Sigmoid colon (tissue), 4 donors: ENCODE results near the gene COL4A2.

Experiments used
- CTCF ChIP-seq, 4 experiments: fragments of 450-650 bp in 3 of 4; fragments of 200-600 bp in 1 of 4; IDR thresholded peaks; one replicate each; pipeline ENCODE4 v1.5.1; 2016 to 2019; ENCODE audit warnings: antibody characterized with exemption in 4 of 4, mild to moderate bottlenecking in 3 of 4, moderate library complexity in 2 of 4
- EP300 ChIP-seq, 4 donors: sonication (generic); formaldehyde crosslinking; IDR thresholded peaks; one replicate each; pipeline ENCODE4 v1.6.1; 2017; ENCODE audit warnings: antibody characterized with exemption in 4 of 4
- POLR2A ChIP-seq, 2 donors: fragments of 450-650 bp; IDR thresholded peaks; one replicate each; pipeline ENCODE4 v1.6.1; 2016; ENCODE audit warnings: antibody characterized with exemption in 2 of 2, mild to moderate bottlenecking in 2 of 2, moderate library complexity in 2 of 2
- POLR2AphosphoS5 ChIP-seq, 4 donors: sonication (generic); formaldehyde crosslinking; IDR thresholded peaks; one replicate each; pipeline ENCODE4 v1.6.1; 2017; ENCODE audit warnings: antibody characterized with exemption in 4 of 4

DNA sequence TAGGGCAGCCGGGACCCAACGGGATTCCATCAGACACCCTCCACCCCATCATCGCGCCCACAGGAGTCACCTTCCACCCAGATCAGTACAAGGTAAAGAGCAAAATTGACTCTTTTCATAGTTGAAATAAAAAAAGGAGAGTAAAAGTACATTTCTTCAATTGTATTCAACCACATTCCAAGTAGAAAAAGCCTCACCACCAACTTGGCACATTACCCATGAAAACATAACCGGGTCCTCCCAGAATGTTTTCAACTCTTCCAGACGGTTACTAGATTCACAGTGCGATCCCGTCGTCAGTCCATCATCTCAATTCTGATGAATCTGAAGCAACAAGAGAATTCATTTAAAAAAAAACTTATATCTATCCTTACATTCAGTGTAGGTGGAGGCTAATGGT is 129.2 kb downstream of the COL4A2 start:
- no peak for TF ChIP-seq CTCF (IDR thresholded peaks at IDR 0.05)
- TF ChIP-seq POLR2AphosphoS5 (IDR thresholded peaks at IDR 0.05), result no peak
- TF ChIP-seq EP300 (IDR thresholded peaks at IDR 0.05), result no peak
- no peak for TF ChIP-seq POLR2A (IDR thresholded peaks at IDR 0.05)
